H1 (cell line): ENCODE results near the gene ARL6IP6. TPM values are rescaled to one million over a fixed set of nuclear protein-coding genes. Genes with fewer than 3 reads are reported as not detected.

ENCODE experiments used
- FOSL1 ChIP-seq: IDR thresholded peaks from 2 replicates; pipeline ENCODE4 v1.6.1; 2011; ENCODE audit warnings: mild to moderate bottlenecking, low read depth, low read length, moderate library complexity; ENCODE audit not compliant: insufficient read depth
- JUND ChIP-seq: IDR thresholded peaks from 2 replicates; pipeline ENCODE4 v1.6.1; 2011; ENCODE audit warnings: mild to moderate bottlenecking, improper control_type of control experiment, low read length
- POLR2AphosphoS5 ChIP-seq: IDR thresholded peaks from 2 replicates; pipeline ENCODE4 v1.6.1; 2011; ENCODE audit warnings: low read depth, low read length
- RXRA ChIP-seq: IDR thresholded peaks from 2 replicates; pipeline ENCODE4 v1.6.1; 2011; ENCODE audit warnings: low read depth, mild to moderate bottlenecking, low read length, moderate library complexity; ENCODE audit not compliant: insufficient read depth
- SUZ12 ChIP-seq: fragments of 200-600 bp; sonication (generic); IDR thresholded peaks from 2 replicates; pipeline ENCODE4 v1.6.1; 2012; ENCODE audit warnings: mild to moderate bottlenecking, inconsistent platforms, low read length, moderate library complexity, mixed read lengths
- polyA plus RNA-seq, 7 experiments: library from polyadenylated mRNA; depleted of rRNA in 3 of 7; stranded (reverse) in 5 of 7; unstranded in 2 of 7; fragments of >200 nt in 5 of 7; fragments of 200-250 nt in 2 of 7; gene quantifications; 1 replicate in 5 of 7; 2 replicates in 1 of 7; 4 replicates in 1 of 7; pipeline versions ENCODE4 v1.2.1 to v1.2.3, GENCODE V29; 2011 to 2013; ENCODE audit warnings: missing spikeins in 2 of 7, mixed read lengths in 2 of 7
- total RNA-seq: library from RNA; stranded (reverse); fragmentation: NEBNext Ultra II Directional; extraction: Animal tissue kit (Norgen Biotek cat#: 25700); gene quantifications from 2 replicates; pipeline ENCODE4 v1.2.1, GENCODE V29; 2021
- TF ChIP-seq, protein P1 (sequence below): IDR thresholded peaks from 2 replicates; pipeline ENCODE4 v1.6.1; 2012; ENCODE audit warnings: inconsistent platforms

ARL6IP6 gene
- total and polyA plus RNA-seq, 2 of the 8 experiments (the other 6 are each of a cell fraction or from before 2014, with no cell fraction given) = 47.3 to 92.9 TPM

DNA sequence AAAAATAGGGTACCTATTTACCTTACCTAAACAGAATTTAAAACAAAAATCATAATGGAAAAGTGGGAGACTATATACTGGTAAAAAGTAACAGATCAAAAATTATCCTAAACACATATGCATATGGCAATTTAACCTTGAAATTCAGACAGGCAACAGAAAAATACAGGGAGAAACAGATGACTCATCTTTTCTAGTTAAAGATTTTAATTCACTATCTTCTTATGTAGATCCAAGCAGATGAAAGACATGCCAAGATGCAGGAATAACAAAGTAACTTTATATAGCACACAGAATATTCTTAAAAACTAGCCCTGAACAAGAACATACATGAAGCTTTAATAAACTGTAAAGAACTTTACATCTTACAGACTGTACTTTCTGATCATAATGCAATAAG is 32.1 kb upstream of the ARL6IP6 start (continued):
- no peak for TF ChIP-seq RXRA
- no peak for TF ChIP-seq FOSL1
- TF ChIP-seq JUND = no peak
- no peak for TF ChIP-seq POLR2AphosphoS5
- TF ChIP-seq SUZ12 = no peak
- TF ChIP-seq, protein P1, sequence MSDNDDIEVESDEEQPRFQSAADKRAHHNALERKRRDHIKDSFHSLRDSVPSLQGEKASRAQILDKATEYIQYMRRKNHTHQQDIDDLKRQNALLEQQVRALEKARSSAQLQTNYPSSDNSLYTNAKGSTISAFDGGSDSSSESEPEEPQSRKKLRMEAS = no peak
- TF ChIP-seq, all 59 proteins: peak for 0
